Activated CD4-positive, CD25-positive, alpha-beta regulatory T cell treated with anti-CD3 and anti-CD28 coated beads, Interleukin-2, amount 50 U/mL, for 72 hours (primary cell): ENCODE results near the gene FOXJ3.

ENCODE experiments used
- DNase-seq: peaks from one replicate; pipeline ENCODE4 v3.0.0; 2021

FOXJ3 gene

DNA sequence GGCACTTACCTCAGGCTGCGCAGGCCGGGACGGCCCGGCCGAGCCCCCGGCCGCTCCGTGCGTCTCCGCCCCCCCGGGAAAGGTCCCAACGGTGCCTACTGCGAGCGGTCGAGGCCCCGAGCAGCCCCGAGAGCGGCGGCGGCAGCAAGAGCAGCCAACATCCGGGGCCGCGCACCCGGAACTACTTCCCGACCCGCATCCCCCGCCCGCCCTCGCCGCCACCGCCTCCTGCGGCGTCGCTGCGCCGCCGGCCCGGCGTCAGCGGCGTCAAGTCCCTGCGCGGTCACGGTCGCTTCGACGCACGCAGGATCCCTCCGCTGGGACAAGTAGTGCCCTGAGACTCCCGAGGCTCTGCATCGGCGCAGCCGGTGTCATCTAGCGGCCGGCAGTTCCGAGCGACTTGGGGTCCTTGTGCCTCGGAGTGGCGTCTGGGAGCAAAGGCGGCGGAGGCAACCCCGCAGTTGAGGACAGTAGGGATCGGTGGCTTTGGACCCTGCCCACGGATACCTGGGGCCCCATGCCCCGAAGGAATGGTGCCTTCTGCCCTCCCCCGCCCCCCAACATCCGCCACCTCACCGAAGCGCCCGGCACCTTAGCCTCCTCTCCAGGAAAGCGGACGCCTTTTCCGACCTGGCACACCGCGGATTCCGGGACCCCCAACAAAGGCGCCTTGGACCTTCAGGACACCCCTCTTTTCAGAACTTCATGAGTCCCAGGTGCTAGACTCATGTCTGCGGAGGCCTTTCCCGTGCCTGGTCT is at the start of gene FOXJ3:
FOXJ3 (minus strand) TSS at position 186 of the 759 bp plus-strand sequence. CDS start 24,142 bp downstream, outside the sequence.
- peak; percentile 93 for DNase-seq

GRCh38 chr1:42381280-42381673 is 46.2 kb upstream of the FOXJ3 start:
- DNase-seq, result no peak

DNA sequence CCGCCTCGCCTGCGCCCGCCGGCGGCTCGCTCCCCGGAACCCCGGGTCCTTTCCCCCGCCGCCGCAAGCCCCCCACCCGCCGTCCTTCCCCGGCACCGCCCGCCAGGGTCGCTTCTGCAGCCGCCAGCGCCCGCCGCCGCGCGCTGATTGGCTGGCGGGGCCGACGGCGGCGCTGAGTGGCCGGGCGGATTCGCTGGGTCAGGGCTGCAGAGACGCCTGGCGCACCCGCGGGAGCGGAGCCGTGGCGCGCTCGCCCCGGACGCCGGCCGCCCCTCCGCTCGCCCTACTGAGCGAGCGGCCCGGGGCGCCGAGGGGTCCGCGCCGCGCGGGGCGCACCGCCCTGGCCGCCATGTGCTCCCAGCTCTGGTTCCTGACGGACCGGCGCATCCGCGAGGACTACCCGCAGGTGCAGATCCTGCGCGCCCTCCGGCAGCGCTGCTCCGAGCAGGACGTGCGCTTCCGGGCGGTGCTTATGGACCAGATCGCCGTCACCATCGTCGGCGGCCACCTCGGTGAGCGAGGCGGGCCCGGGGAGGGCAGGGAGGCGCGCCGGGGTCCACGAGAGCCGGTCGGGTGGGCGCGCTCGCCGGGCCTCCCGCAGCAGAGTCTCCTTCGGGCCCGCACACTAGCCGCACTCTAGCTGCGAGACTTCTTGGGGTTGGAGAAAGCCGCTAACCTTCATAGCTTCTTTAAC is 45.7 kb upstream of the FOXJ3 start, which contains the start of gene RIMKLA:
RIMKLA (plus strand) TSS at position 207 of the 694 bp plus-strand sequence; CDS start at position 350, 143 bp downstream.
- peak; percentile 40 for DNase-seq

DNA sequence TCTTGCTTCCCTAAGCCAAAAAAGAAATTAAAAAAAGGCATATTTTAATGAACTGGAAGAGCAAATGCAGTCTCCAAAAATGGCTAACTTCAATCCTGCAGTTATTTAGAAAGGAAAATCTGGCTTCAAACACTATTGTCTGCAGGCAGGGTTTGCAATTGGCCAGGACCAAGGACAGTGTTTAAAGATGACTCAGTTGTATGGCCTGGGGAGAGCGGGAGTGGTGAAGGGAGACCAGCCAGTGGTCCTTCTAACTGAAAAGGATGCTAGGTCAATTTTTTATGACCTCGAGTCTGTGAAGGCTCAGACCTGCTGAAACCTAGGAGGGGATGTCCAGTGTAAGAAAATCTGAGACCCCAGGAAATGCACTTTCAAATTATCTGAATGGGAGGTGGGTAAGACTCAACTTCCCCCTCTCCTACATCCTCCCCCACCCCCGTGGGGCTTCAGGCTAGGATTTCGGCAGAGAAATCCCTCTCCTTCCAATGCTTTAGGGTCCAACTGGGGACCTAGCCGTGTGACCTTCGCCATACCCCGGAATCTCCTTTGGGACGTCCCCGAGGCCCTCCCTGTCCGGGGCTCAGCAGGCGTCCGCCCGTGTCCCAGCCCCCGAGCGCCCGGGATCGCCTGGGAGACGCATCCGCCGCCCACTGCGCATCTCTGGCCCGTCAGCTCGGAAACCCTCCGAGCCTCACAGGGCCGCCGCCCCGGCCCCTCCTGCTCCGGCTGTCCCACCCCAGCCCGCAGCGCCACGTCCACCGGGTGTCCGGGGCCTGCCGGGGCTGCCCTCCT is 45.0 kb upstream of the FOXJ3 start:
- peak; percentile 31 for DNase-seq

DNA sequence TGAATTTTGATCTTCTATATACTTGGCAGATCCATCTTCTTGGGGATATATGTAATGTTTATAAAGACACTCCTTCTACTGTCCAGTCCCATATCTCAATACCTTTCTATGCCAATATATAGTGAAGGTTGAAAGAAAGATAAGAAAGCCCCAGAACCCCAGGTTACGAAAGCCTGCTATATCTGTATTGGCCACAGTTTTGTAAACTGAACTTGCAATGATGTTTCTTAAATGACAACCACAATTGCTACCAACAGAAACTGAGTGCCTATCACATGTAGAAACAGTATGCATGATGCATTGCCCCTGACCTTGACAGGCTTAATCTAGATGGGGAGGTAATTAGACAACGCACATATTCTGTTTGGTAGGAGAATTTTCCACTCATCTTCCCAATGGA is 37.8 kb upstream of the FOXJ3 start:
- no peak for DNase-seq

GRCh38 chr1:42370876-42371549 is 36.0 kb upstream of the FOXJ3 start:
- DNase-seq, result no peak

DNA sequence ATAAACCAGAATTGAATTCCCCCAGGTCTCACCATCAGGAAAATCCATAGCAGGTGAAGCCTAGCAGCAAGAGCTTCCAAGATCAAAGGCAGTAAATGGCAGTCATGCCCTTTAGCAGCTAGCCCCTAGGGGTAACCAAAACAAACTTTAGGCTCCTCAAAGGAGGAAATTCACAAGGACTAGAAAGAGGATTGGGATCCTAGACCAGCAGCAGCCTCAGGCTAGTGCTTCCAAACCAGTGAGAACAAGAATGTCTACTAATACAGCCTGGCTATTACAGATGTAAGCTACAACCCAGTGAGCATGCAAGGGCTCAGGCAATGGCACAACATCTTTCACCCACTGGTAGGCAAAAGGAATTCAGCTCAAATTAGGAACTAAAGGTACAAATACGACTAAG is 34.4 kb upstream of the FOXJ3 start:
- no peak for DNase-seq

- DNase-seq, result no peak
Measured at GRCh38 chr1:42368096-42368795, 33.2 kb upstream of the FOXJ3 start.

DNA sequence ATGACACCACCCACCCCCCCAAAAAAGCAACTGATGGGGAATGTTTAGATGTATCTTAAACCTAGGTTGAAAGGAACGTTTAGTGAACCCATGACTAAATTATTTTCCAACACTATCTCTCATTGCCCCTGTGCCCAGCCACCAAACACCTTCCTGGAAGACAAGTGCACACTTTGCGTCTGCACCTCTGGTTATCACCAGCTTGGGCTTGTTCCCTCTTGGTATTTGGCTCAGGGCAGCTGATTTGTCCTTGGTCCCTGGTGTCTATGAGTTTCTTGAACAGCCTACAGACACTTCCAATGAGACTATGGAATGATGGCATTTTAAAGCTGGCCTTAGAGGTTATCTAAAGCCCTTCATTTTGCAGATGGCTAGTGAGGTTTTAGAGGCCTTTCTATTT is 30.1 kb upstream of the FOXJ3 start:
- DNase-seq, result no peak

DNA sequence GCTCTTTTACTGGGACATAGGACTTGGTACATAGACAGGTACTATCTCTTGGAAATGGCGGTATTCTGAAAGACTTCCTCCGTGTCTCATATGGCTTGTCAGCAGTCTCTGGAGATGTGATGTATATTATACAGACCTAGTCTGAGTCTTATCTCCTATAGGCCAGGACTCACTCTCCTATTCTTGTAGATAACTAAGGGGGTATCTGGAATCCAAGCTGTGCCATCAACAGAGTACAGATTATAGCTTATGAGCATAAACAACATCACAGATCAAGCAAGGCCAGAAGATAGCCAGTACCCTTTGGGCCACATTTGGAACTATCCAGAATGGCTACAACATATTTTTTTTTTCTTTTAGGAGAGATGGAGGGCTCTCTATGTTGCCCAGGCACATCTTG is 29.5 kb upstream of the FOXJ3 start:
- DNase-seq, result no peak

DNA sequence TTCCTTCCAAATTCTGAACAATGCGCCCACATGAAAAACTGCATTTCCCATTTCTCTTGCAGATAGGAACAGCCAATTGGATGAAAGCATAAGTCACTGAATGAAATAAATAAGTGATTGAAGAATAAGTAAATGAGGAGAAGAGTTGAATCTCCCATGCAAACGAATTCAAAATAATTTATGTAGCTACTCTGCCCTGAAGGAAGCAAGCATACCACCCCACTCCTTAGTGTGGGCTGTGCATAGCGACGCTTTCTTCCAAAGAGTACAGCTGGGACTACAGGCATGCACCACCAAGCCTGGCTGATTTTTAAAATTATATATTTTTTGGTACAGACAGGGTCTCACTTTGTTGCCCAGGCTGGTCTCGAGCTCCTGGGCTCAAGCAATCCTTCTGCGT is 29.1 kb upstream of the FOXJ3 start:
- no peak for DNase-seq

GRCh38 chr1:42359466-42359865 is 24.4 kb upstream of the FOXJ3 start:
- no peak for DNase-seq

- no peak for DNase-seq
Measured at GRCh38 chr1:42358791-42359190, 23.8 kb upstream of the FOXJ3 start.

DNA sequence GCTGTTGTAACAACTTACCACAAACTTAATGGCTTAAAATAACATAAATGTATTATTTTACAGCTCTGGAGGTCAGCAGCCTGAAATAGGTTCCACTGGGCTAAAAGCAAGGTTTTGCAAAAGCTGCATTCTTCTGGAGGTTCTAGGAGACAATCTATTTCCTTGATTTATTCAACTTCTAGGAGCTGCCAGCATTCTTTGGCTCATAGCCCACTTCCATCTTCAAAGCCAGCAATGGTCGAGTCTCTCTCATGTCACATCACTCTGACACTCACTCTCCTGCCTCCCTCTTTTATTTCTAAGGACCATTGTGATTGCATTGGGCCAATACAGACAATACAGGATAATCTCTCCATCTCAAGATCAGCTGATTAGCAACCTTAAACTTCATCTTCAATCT is 15.1 kb upstream of the FOXJ3 start:
- DNase-seq, result no peak

DNA sequence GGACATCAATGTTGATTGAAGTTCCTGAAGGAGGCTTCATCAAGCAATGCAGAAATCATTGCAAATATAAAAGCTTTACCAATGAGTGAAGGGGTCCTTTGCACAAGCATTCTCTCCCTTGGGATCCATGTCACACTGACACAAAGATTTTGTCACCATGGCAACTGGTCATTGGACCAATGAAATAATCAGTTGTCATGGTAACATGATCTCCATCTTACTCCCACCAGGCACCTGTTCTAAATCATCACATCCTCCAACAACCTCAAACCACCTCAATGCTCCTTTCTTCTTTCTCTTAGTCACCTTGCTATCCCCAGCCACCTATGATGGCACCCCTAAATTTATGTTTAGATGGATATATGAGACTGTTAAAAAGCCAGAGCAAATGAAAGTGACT is 13.5 kb upstream of the FOXJ3 start:
- no peak for DNase-seq

DNA sequence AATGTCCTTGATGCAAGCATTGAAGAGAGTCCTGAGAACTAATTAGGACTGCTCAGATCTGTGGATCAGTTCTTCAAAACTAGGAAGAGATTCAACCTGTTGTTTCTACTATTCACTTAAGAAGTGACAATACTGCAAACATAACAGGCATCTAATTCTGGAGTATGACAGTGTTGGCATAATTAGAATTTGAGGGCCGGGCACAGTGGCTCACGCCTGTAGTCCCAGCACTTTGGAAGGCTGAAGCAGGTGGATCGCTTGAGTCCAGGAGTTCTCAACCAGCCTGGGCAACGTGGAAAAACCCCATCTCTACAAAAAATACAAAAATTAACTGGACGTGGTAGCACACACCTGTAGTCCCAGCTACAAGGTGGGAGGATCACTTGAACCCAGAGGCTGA is 8.0 kb upstream of the FOXJ3 start:
- no peak for DNase-seq

DNA sequence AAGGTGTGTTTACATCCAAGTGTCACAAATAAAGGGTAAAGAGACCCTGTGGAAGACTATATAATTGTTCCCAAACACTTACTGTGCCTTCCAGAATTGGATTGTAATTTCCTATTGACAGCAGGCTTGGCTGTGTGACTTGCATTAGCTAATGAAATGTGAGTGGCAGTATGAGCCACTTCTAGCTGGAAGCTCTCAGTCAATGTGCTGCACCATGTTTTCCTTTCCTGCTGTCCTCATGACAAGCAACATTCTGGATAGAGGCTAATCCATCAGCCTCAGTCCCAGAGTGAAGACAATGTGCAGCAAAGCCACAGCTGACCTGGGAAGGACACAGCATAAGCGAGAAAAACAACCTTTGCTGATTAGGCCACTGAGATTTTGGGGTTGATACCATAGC is 5.9 kb upstream of the FOXJ3 start:
- no peak for DNase-seq

GRCh38 chr1:42340093-42340492 is 5.1 kb upstream of the FOXJ3 start:
- no peak for DNase-seq

DNA sequence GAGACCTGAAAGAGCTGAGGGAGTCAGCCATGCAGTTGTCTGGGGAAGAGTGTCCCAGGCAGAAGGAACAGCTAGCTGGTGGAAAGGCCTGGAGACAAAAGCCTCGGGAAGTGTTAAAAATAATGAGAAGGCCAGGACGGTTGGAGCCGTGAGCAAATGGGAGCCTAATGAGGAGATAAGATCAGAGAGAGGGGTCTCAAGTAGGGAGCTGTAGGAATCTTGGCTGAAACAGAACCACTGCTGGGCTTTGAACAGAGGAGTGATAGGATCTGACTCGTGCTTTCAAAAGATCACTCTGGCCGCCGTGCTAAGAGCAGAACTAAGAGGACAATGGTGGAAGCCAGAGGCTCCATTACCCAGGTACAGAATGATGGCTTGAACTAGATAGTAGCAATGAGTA is 1.9 kb upstream of the FOXJ3 start:
- DNase-seq, result no peak

GRCh38 chr1:42335809-42336518 is 929 bp upstream of the FOXJ3 start:
- DNase-seq, result no peak

DNA sequence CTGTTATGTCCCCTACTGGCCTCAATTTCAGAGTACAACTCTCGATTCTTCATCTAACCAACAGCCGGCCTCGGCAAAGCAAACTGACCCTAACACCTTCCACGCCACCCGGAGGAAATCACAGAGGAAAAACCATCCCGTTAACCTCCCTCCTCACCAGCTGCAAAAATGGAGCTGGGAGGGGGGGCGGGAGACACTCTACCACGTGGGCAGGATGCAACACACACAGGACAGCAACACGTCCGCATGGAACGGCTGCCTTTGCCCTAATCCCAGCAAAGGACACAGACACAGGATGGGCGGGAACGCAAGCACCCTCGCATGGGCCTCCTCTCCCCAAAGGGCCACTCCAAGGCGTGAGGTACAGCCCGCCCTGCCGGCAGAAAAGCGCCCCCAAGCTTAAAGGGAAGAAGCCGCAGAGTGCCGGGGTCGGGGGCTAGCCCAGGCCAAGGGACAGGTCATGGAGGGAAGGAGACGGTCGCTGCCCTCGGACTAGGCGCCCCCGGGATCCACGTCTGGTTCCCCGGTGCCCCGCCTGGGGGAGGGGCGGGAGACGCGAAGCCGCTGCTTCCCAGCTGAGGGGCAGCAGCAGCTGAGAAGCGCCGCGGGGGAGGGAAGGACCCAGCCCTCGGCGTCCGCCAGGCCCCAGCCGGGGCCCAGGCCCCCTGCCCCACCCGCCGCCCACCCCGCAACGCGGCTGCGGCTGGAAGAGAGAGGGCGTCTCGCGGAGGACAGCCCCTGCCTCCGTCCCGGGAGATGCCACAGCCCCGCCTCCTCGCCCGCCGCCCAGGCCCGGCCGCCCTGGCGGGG is 590 bp downstream of the FOXJ3 start:
- DNase-seq, result peak; percentile 41
